HepG2 (cell line): ENCODE results near the gene CHAF1A. TPM values are rescaled to one million over a fixed set of nuclear protein-coding genes. Genes with fewer than 3 reads are reported as not detected.

Experiments used
- ATAC-seq: fragments of 200-7000 bp; cut with Tn5 transposase; 3 replicates; pipeline ENCODE4 v1.9.1; 2020; ENCODE audit warnings: mild to moderate bottlenecking, moderate library complexity
- BruUV-seq: library from RNA; stranded (reverse); fragments of 400-500 nt; replicated peaks from 2 replicates; lab custom pipeline; 2021; lab: Mats Ljungman, UMichigan
- CTCF ChIA-PET: fragments of 300-600 bp; formaldehyde crosslinking; extraction: SDS; loops from one replicate; lab custom pipeline; 2021; ENCODE audit warnings: low total read pairs, inconsistent platforms, low intra/inter-chr PET ratio; lab: Yijun Ruan, JAX
- POLR2A ChIA-PET: fragments of 350-600 bp; sonication (Branson Sonifier 250); formaldehyde crosslinking; loops from one replicate; lab custom pipeline; 2020; ENCODE audit warnings: antibody characterized with exemption, inconsistent platforms; lab: Yijun Ruan, JAX
- DNase-seq: peaks from one replicate; pipeline ENCODE4 v3.0.0-alpha.2; 2015; ENCODE audit warnings: low spot score
- FAIRE-seq: peaks from 3 replicates; lab custom pipeline; 2011; peaks lifted over from hg19 to GRCh38; lab: Jason Lieb, UNC
- H2AFZ ChIP-seq: one replicate; pipeline ENCODE4 v1.6.1; 2011; ENCODE audit warnings: low read length, inconsistent platforms
- H3K27ac ChIP-seq: fragments of 300-600 bp; 3 replicates; pipeline ENCODE4 v1.8.0; 2011; ENCODE audit warnings: mixed run types, mild to moderate bottlenecking, mixed read lengths, low read length, inconsistent platforms; ENCODE audit not compliant: insufficient read depth; ENCODE audit errors: extremely low read length
- H3K27me3 ChIP-seq, 2 experiments: fragments of 200-600 bp in 1 of 2; 2 replicates in 1 of 2; 3 replicates in 1 of 2; pipeline versions ENCODE4 v1.6.0 to v1.8.0; 2011; ENCODE audit warnings: low read length in 2 of 2, mild to moderate bottlenecking in 2 of 2, moderate library complexity in 2 of 2, inconsistent platforms in 1 of 2; ENCODE audit not compliant: insufficient read depth in 2 of 2, control insufficient read depth in 1 of 2
- H3K36me3 ChIP-seq, 2 experiments: fragments of 200-600 bp in 1 of 2; replicated peaks in 1 of 2; 2 replicates in 1 of 2; 3 replicates in 1 of 2; pipeline versions ENCODE4 v1.5.1 to v1.8.0; 2011; ENCODE audit warnings: low read length in 2 of 2, inconsistent platforms in 1 of 2; ENCODE audit not compliant: insufficient read depth in 2 of 2, control insufficient read depth in 1 of 2
- H3K4me1 ChIP-seq: 2 replicates; pipeline ENCODE4 v1.5.1; 2012; ENCODE audit warnings: low read length, inconsistent platforms; ENCODE audit not compliant: insufficient read depth
- H3K4me2 ChIP-seq: 2 replicates; pipeline ENCODE4 v1.6.0; 2011; ENCODE audit warnings: low read depth, low read length, inconsistent platforms
- H3K4me3 ChIP-seq, 3 experiments: fragments of 200-600 bp in 1 of 3; sonication (generic), shearing (Covaris generic) in 1 of 3; replicated peaks in 1 of 3; 2 replicates each; pipeline ENCODE4 v1.5.1; 2011 to 2016; ENCODE audit warnings: low read length in 3 of 3, inconsistent platforms in 2 of 3, low read depth in 2 of 3, mild to moderate bottlenecking in 2 of 3, control low read depth in 1 of 3, mixed read lengths in 1 of 3; ENCODE audit not compliant: insufficient read depth in 1 of 3
- H3K79me2 ChIP-seq: one replicate; pipeline ENCODE4 v1.6.1; 2011; ENCODE audit warnings: low read length, inconsistent platforms; ENCODE audit not compliant: insufficient read depth
- H3K9ac ChIP-seq: 2 replicates; pipeline ENCODE4 v1.6.0; 2011; ENCODE audit warnings: mild to moderate bottlenecking, low read depth, low read length, inconsistent platforms; ENCODE audit not compliant: insufficient read depth
- H3K9me3 ChIP-seq: 2 replicates; pipeline ENCODE4 v1.5.1; 2012; ENCODE audit warnings: mild to moderate bottlenecking, low read length
- H4K20me1 ChIP-seq: 2 replicates; pipeline ENCODE4 v1.6.0; 2011; ENCODE audit warnings: inconsistent platforms, mild to moderate bottlenecking, low read length, moderate library complexity; ENCODE audit not compliant: insufficient read depth
- ARNTL ChIP-seq: sonication (generic); formaldehyde crosslinking; IDR thresholded peaks from 2 replicates; pipeline ENCODE4 v1.4.0; 2020; ENCODE audit warnings: mild to moderate bottlenecking, missing genetic modification reagents
- CCAR2 ChIP-seq: fragments of 200-400 bp; formaldehyde crosslinking; optimal IDR thresholded peaks from 2 replicates; pipeline ENCODE3; 2018; ENCODE audit warnings: low read depth, mild to moderate bottlenecking, low read length, moderate library complexity
- EEA1 ChIP-seq: sonication (generic); formaldehyde crosslinking; IDR thresholded peaks from 2 replicates; pipeline ENCODE4 v1.5.1; 2020; ENCODE audit warnings: mild to moderate bottlenecking, missing genetic modification reagents, borderline replicate concordance
- ETV5 ChIP-seq: IDR thresholded peaks from 2 replicates; pipeline ENCODE4 v1.6.1; 2018; ENCODE audit warnings: missing biosample characterization, missing genetic modification reagents, inconsistent platforms, borderline replicate concordance
- GABPB1 ChIP-seq: IDR thresholded peaks from 2 replicates; pipeline ENCODE4 v1.6.1; 2016; ENCODE audit warnings: mild to moderate bottlenecking, missing genetic modification reagents, moderate library complexity, missing compliant biosample characterization
- HDAC2 ChIP-seq: sonication (generic); formaldehyde crosslinking; IDR thresholded peaks from 2 replicates; pipeline ENCODE4 v1.4.0; 2020; ENCODE audit warnings: missing genetic modification reagents
- SOX6 ChIP-seq, 2 experiments: fragments of 450-650 bp in 1 of 2; sonication (generic) in 1 of 2; formaldehyde crosslinking in 1 of 2; IDR thresholded peaks; 2 replicates each; pipeline versions ENCODE4 v1.4.0 to v1.6.1; 2017 to 2020; ENCODE audit warnings: antibody characterized with exemption in 1 of 2, mild to moderate bottlenecking in 1 of 2, missing genetic modification reagents in 1 of 2
- ZBTB40 ChIP-seq, 2 experiments: fragments of 450-650 bp in 1 of 2; sonication (generic) in 1 of 2; formaldehyde crosslinking in 1 of 2; IDR thresholded peaks; 2 replicates each; pipeline versions ENCODE4 v1.6.1 to v1.8.0; 2016 to 2022; ENCODE audit warnings: antibody characterized with exemption in 1 of 2, mild to moderate bottlenecking in 1 of 2, missing genetic modification reagents in 1 of 2
- ZBTB46 ChIP-seq: sonication (generic); formaldehyde crosslinking; IDR thresholded peaks from 2 replicates; pipeline ENCODE4 v1.4.0; 2020; ENCODE audit warnings: mild to moderate bottlenecking, missing genetic modification reagents, borderline replicate concordance
- ZFP41 ChIP-seq: sonication (generic); formaldehyde crosslinking; IDR thresholded peaks from 2 replicates; pipeline ENCODE4 v1.4.0; 2020; ENCODE audit warnings: mild to moderate bottlenecking, missing genetic modification reagents, borderline replicate concordance
- ZNF367 ChIP-seq: sonication (generic); formaldehyde crosslinking; IDR thresholded peaks from 2 replicates; pipeline ENCODE4 v1.4.0; 2020; ENCODE audit warnings: missing genetic modification reagents, borderline replicate concordance
- ZNF780A ChIP-seq: sonication (generic); formaldehyde crosslinking; IDR thresholded peaks from 2 replicates; pipeline ENCODE4 v1.8.0; 2022; ENCODE audit warnings: mild to moderate bottlenecking, missing genetic modification reagents, moderate library complexity
- ZNF850 ChIP-seq: sonication (generic); formaldehyde crosslinking; conservative IDR thresholded peaks from 2 replicates; pipeline ENCODE4 v1.9.0; 2021; ENCODE audit warnings: mild to moderate bottlenecking, missing genetic modification reagents
- WGBS: methylation state at CpG from one replicate; pipeline ENCODE4 v1.1.6; 2017; ENCODE audit warnings: low lambda C conversion rate; 5-methylcytosine and 5-hydroxymethylcytosine counted together
- in situ Hi-C: cut with HindIII; loops from 2 replicates; pipeline ENCODE4 v1.10.0; 2017; ENCODE audit warnings: low pct_unique_long_range_greater_than_20kb; ENCODE audit not compliant: extremely low pct_ligation_motif_present
- intact Hi-C: fragments of 100-400 bp; cut with micrococcal nuclease; formaldehyde crosslinking; loops from one replicate; pipeline ENCODE4 v1.10.0; 2022; ENCODE audit not compliant: unreplicated experiment
- polyA plus RNA-seq, 8 experiments: library from polyadenylated mRNA; depleted of rRNA in 3 of 8; stranded (reverse) in 7 of 8; unstranded in 1 of 8; fragments of >200 nt; fragmentation: Illumina TruSeq in 4 of 8; extraction: Trizol in 4 of 8; gene quantifications; 2 replicates each; pipeline versions ENCODE4 v1.2.1 to v1.2.3, GENCODE V29; 2011 to 2016; ENCODE audit warnings: low read depth in 4 of 8, missing spikeins in 1 of 8, mixed read lengths in 1 of 8; ENCODE audit not compliant: insufficient read depth in 1 of 8
- total RNA-seq, 5 experiments: library from RNA; depleted of rRNA; stranded (reverse); fragments of >200 nt; fragmentation: Illumina TruSeq; extraction: Trizol; gene quantifications; 2 replicates each; pipeline ENCODE4 v1.2.3, GENCODE V29; 2016; ENCODE audit warnings: low read depth in 1 of 5

CHAF1A gene
- total and polyA plus RNA-seq, 2 of the 13 experiments (the other 11 are each of a cell fraction or from before 2014, with no cell fraction given) = 11.0 to 34.8 TPM

GRCh38 chr19:4428326-4428975 is 26.0 kb downstream of the CHAF1A start:
- Histone ChIP-seq H3K4me2 (no peak overlapping the region), H3K36me3 (peaks cover 30 to 68% of the 10 kb centered on the region in 2 experiments), H3K9ac (no peak overlapping the region), H3K4me1 (peaks cover 8% of the 10 kb centered on the region; the same call in 1 of the 2 replicates), H2AFZ (no peak overlapping the region), H3K4me3 (no peak overlapping the region), H3K27me3 (no peaks in the 10 kb centered on the region), H3K27ac (no peak overlapping the region), H3K79me2 (no peaks in the 10 kb centered on the region), H4K20me1 (no peaks in the 10 kb centered on the region), H3K9me3 (no peaks in the 10 kb centered on the region)
- ATAC-seq (no peak), FAIRE-seq (no peak), DNase-seq (no peak)
- BruUV-seq = no TSS peak
- in situ Hi-C loops = no loop called here
- intact Hi-C loops = no loop called here
- ChIA-PET CTCF (no interaction called here), POLR2A (no interaction called here)
- 98% methylated on average over 19 of the region's 20 CpGs for WGBS
- no peak for TF ChIP-seq EEA1
- TF ChIP-seq ZNF780A (CRISPR knock-in tag) = no peak
- no peak for TF ChIP-seq ZFP41
- no peak for TF ChIP-seq ZNF367 (CRISPR knock-in tag)
- no peak for TF ChIP-seq ARNTL
- no peak for TF ChIP-seq CCAR2
- no peak for TF ChIP-seq SOX6 (IDR thresholded peaks at IDR 0.05)
- no peak for TF ChIP-seq SOX6 (CRISPR knock-in tag; IDR thresholded peaks at IDR 0.05)
- TF ChIP-seq GABPB1 = no peak
- TF ChIP-seq ETV5 = no peak
- no peak for TF ChIP-seq ZBTB40 (IDR thresholded peaks at IDR 0.05)
- TF ChIP-seq ZBTB40 (CRISPR knock-in tag; IDR thresholded peaks at IDR 0.05) = no peak
- TF ChIP-seq ZNF850 (CRISPR knock-in tag) = no peak
- TF ChIP-seq HDAC2 (CRISPR knock-in tag) = no peak
- no peak for TF ChIP-seq ZBTB46
